ENCODE results near the gene INSL6. TPM values are rescaled to one million over a fixed set of nuclear protein-coding genes. Genes with fewer than 3 reads are reported as not detected.

The INSL6 gene, protein sequence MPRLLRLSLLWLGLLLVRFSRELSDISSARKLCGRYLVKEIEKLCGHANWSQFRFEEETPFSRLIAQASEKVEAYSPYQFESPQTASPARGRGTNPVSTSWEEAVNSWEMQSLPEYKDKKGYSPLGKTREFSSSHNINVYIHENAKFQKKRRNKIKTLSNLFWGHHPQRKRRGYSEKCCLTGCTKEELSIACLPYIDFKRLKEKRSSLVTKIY
- total RNA-seq, result not detected in 2 replicates

DNA sequence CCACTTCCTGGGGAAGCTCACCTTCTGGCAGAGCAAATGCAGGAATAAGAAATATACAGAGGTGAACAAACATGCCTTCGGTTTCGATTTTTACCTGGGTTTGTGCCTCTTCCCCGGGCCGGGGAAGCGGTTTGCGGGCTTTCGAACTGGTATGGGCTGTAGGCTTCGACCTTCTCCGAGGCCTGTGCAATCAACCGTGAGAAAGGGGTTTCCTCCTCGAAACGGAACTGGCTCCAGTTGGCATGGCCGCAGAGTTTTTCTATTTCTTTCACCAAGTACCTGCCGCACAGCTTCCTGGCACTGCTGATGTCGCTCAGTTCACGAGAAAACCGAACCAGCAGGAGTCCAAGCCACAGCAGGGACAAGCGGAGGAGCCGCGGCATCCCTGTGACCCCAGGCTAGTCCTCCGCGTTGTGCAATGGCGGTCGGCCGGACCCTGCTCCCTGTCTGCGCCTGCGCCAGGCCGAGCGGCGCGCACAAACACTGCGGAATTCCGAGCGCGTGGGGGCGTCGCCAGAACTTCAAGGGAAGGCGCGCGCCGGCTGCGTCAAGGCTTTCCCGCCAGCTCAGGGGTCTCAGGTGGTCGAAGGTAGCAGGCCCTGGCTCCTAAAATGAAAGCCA, at the start of gene INSL6:
TSS of gene INSL6 (minus strand) at position 420 of the 621 bp plus-strand sequence. CDS start at position 383, 37 bp downstream.

DNA sequence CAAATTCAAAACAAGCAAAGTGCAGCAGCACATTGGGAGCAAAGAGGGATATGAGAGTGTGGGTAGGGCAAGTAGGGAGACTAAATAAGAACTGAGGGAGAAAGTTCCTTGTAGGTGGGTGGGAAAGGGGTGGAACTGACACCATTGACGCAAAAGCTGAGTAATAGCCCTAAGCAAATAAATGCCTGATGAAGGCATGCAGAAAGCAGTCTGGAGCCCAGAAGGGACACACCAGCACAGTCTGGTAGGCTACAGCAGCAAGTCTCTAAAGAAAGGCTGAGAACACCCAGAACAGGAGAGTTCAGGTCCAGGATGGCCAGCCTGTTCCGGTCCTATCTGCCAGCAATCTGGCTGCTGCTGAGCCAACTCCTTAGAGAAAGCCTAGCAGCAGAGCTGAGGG, 45.8 kb upstream of the INSL6 start, which contains the start of gene INSL4:
TSS of gene INSL4 (plus strand) at position 208 of the 400 bp plus-strand sequence. CDS start at position 313, 105 bp downstream.

Other genes starting within 250 kb of the INSL6 start
- gene JAK2, start 200.4 kb downstream of the INSL6 start, total RNA-seq, result 12.1 and 13.5 TPM in 2 replicates
- gene INSL4, start 45.8 kb upstream of the INSL6 start, total RNA-seq, result not detected in 2 replicates
- gene RLN2, start 119.1 kb upstream of the INSL6 start, total RNA-seq, result not detected in 2 replicates
- not detected in 2 replicates for gene RLN1, start 154.2 kb upstream of the INSL6 start, total RNA-seq

All from regular cardiac myocyte (primary cell).